PC-3 (cell line): ENCODE data around the gene KRTAP12-4. TPM values are rescaled to one million over a fixed set of nuclear protein-coding genes. Genes with fewer than 3 reads are reported as not detected.

Experiments used
- ATAC-seq: fragments of 200-7000 bp; cut with Tn5 transposase; 2 replicates; pipeline ENCODE4 v1.9.1; 2020; ENCODE audit warnings: mild to moderate bottlenecking, moderate library complexity
- BruUV-seq: library from RNA; stranded (reverse); fragments of 400-500 nt; replicated peaks from 2 replicates; lab custom pipeline; 2021; lab: Mats Ljungman, UMichigan
- CTCF ChIA-PET: fragments of 300-600 bp; sonication (Branson Sonifier 250); formaldehyde crosslinking; loops from one replicate; lab custom pipeline; 2022; ENCODE audit warnings: antibody characterized with exemption; lab: Charles Lee
- POLR2A ChIA-PET: fragments of 300-600 bp; sonication (Branson Sonifier 250); formaldehyde crosslinking; loops from one replicate; lab custom pipeline; 2022; ENCODE audit warnings: antibody characterized with exemption; ENCODE audit not compliant: unreplicated experiment; lab: Charles Lee
- DNase-seq: peaks from one replicate; pipeline ENCODE4 v3.0.0-alpha.2; 2015
- H2AFZ ChIP-seq: fragments of 300-600 bp; sonication (generic); 2 replicates; pipeline ENCODE4 v1.6.0; 2016; ENCODE audit warnings: antibody characterized with exemption, low read length
- H3F3A ChIP-seq: fragments of 300-600 bp; sonication (generic); one replicate; pipeline ENCODE4 v1.6.0; 2017; ENCODE audit warnings: antibody characterized with exemption, low read length, control low read depth, mild to moderate bottlenecking; ENCODE audit not compliant: unreplicated experiment
- H3K27ac ChIP-seq: fragments of 300-600 bp; sonication (generic); 2 replicates; pipeline ENCODE4 v1.5.1; 2016; ENCODE audit warnings: mild to moderate bottlenecking, low read length
- H3K27me3 ChIP-seq: fragments of 300-600 bp; sonication (generic); 2 replicates; pipeline ENCODE4 v1.6.1; 2016; ENCODE audit warnings: low read length, mixed read lengths
- H3K36me3 ChIP-seq: fragments of 300-600 bp; sonication (generic); 2 replicates; pipeline ENCODE4 v1.6.1; 2016; ENCODE audit warnings: low read depth, mixed run types, low read length, mixed read lengths
- H3K4me1 ChIP-seq: fragments of 300-600 bp; sonication (generic); 2 replicates; pipeline ENCODE4 v1.5.1; 2016; ENCODE audit warnings: low read length; ENCODE audit not compliant: insufficient read depth
- H3K4me2 ChIP-seq: fragments of 300-600 bp; sonication (generic); 2 replicates; pipeline ENCODE4 v1.6.0; 2016; ENCODE audit warnings: low read length
- H3K4me3 ChIP-seq: fragments of 300-600 bp; sonication (generic); 2 replicates; pipeline ENCODE4 v1.5.1; 2016; ENCODE audit warnings: mild to moderate bottlenecking, low read length, mixed read lengths
- H3K79me2 ChIP-seq: fragments of 300-600 bp; sonication (generic); 2 replicates; pipeline ENCODE4 v1.6.1; 2017; ENCODE audit warnings: low read length, mixed read lengths
- H3K9ac ChIP-seq: fragments of 300-600 bp; sonication (generic); 2 replicates; pipeline ENCODE4 v1.6.0; 2016; ENCODE audit warnings: mild to moderate bottlenecking, low read length
- H3K9me2 ChIP-seq: fragments of 300-600 bp; sonication (generic); replicated peaks from 2 replicates; pipeline ENCODE4 v1.6.1; 2016; ENCODE audit warnings: mixed run types, low read length, mixed read lengths
- H3K9me3 ChIP-seq: fragments of 300-600 bp; sonication (generic); 2 replicates; pipeline ENCODE4 v1.6.1; 2016; ENCODE audit warnings: low read length, mixed read lengths
- H4K20me1 ChIP-seq: fragments of 300-600 bp; sonication (generic); 2 replicates; pipeline ENCODE4 v1.6.1; 2016; ENCODE audit warnings: low read length, mixed read lengths
- CTCF ChIP-seq: fragments of 300-600 bp; sonication (generic); conservative IDR thresholded peaks from 2 replicates; pipeline ENCODE4 v1.5.1; 2017; ENCODE audit warnings: antibody characterized with exemption, low read depth, mild to moderate bottlenecking, low read length
- EZH2 ChIP-seq: fragments of 300-600 bp; sonication (generic); IDR thresholded peaks from one replicate; pipeline ENCODE4 v1.6.1; 2017; ENCODE audit warnings: antibody characterized with exemption, mild to moderate bottlenecking, low read length; ENCODE audit not compliant: unreplicated experiment
- EZH2phosphoT487 ChIP-seq: fragments of 300-600 bp; sonication (generic); IDR thresholded peaks from 2 replicates; pipeline ENCODE4 v1.6.1; 2018; ENCODE audit warnings: mild to moderate bottlenecking, antibody characterized with exemption, low read length, borderline replicate concordance
- intact Hi-C: fragments of 100-400 bp; cut with micrococcal nuclease; formaldehyde crosslinking; loops from 2 replicates; pipeline ENCODE4 v1.9.0; 2023
- total RNA-seq: library from RNA; depleted of rRNA; stranded (reverse); fragments of >200 nt; gene quantifications from 2 replicates; pipeline ENCODE4 v1.2.3, GENCODE V29; 2014

The KRTAP12-4 gene
- total RNA-seq, 1 experiment from 2014 or later, result not detected

- no peak for ATAC-seq
- no peak for TF ChIP-seq EZH2phosphoT487
- no peak for TF ChIP-seq EZH2
- no peak for TF ChIP-seq CTCF
- no peaks in the 10 kb centered on the region for H3K36me3 ChIP-seq
- ChIA-PET POLR2A (no interaction called here), CTCF (no interaction called here)
- no peaks in the 10 kb centered on the region for H3F3A ChIP-seq
- DNase-seq, result no peak
- H2AFZ ChIP-seq, result no peak overlapping the region
- 0 out of 2 replicates have a peak, but pooled peaks cover 5% of the 10 kb centered on the region for H3K9me3 ChIP-seq
- H3K9ac ChIP-seq, result no peak overlapping the region
- H3K4me3 ChIP-seq, result no peak overlapping the region
- H3K79me2 ChIP-seq, result no peaks in the 10 kb centered on the region
- BruUV-seq, result no TSS peak
- no peak overlapping the region for H3K4me2 ChIP-seq
- intact Hi-C loops, result no loop called here
- H3K4me1 ChIP-seq, result no peaks in the 10 kb centered on the region
- no peaks in the 10 kb centered on the region for H4K20me1 ChIP-seq
- no peaks in the 10 kb centered on the region for H3K27me3 ChIP-seq
- H3K9me2 ChIP-seq, result no peaks in the 10 kb centered on the region
- no peak overlapping the region for H3K27ac ChIP-seq
These were observed 4.6 kb upstream of the KRTAP12-4 start for GRCh38 chr21:44658913-44659595.

- POLR2A ChIA-PET, result no interaction called here
- TF ChIP-seq EZH2phosphoT487, result no peak
- no peak for TF ChIP-seq CTCF
- no peak for TF ChIP-seq EZH2
- no peak overlapping the region for H2AFZ ChIP-seq
- BruUV-seq, result no TSS peak
- H3K4me3 ChIP-seq, result no peak overlapping the region
- no peak overlapping the region for H3K27ac ChIP-seq
- no peaks in the 10 kb centered on the region for H3K4me1 ChIP-seq
- intact Hi-C loops, result no loop called here
- no peak overlapping the region for H3K9ac ChIP-seq
- H3K9me2 ChIP-seq, result no peaks in the 10 kb centered on the region
- no peak for DNase-seq
- H3K36me3 ChIP-seq, result no peaks in the 10 kb centered on the region
- H3K27me3 ChIP-seq, result no peaks in the 10 kb centered on the region
- H3K79me2 ChIP-seq, result no peaks in the 10 kb centered on the region
- H3F3A ChIP-seq, result no peaks in the 10 kb centered on the region
- 0 out of 2 replicates have a peak, but pooled peaks cover 5% of the 10 kb centered on the region for H3K9me3 ChIP-seq
- CTCF ChIA-PET, result no interaction called here
- no peak for ATAC-seq
- H3K4me2 ChIP-seq, result no peak overlapping the region
- H4K20me1 ChIP-seq, result no peaks in the 10 kb centered on the region
These were observed 4.1 kb upstream of the KRTAP12-4 start for GRCh38 chr21:44658541-44658910.
